Measurements from ENCODE around the gene S100A6. TPM values are rescaled to one million over a fixed set of nuclear protein-coding genes. Genes with fewer than 3 reads are reported as not detected.
A peak's percentile ranks its signal among the peaks of the same experiment; 100 is the strongest.

The S100A6 gene
- total RNA-seq, 1 experiment from 2014 or later = 1,521 TPM

- Mint-ChIP-seq H3K36me3 (ENCODE audit: insufficient read depth, unreplicated experiment) (peaks cover 27% of the 10 kb centered on the region), H3K9me3 (ENCODE audit: low read depth, unreplicated experiment) (no peaks in the 10 kb centered on the region), H3K4me3 (ENCODE audit: low read depth, unreplicated experiment) (peak overlapping the region; percentile 33), H3K27me3 (ENCODE audit: unreplicated experiment) (no peaks in the 10 kb centered on the region), H3K4me1 (ENCODE audit: low read depth, unreplicated experiment) (peaks cover 49% of the 10 kb centered on the region), H3K27ac (ENCODE audit: unreplicated experiment) (peak overlapping the region; percentile 69)
- intact Hi-C loops (cut with micrococcal nuclease; ENCODE audit: unreplicated experiment) = loop anchor here (10.0 kb wide), 1 partner anchor 466 kb away; the partner anchor contains the start of gene RAB13
- DNase-seq = no peak
- TF ChIP-seq CTCF (IDR thresholded peaks at IDR 0.05; ENCODE audit: unreplicated experiment) = no peak
- BruUV-seq (replicated peaks) = no TSS peak
- CTCF ChIA-PET = interaction anchor here (2.5 kb wide), 1 partner anchor 13 kb away, joined by 14 read pairs; no protein-coding TSS in a partner anchor
Measured at GRCh38 chr1:153519242-153519641, 16.5 kb downstream of the S100A6 start.

GRCh38 chr1:153515504-153516394 is 20.0 kb downstream of the S100A6 start:
- Mint-ChIP-seq H3K27me3 (ENCODE audit: unreplicated experiment) (no peaks in the 10 kb centered on the region), H3K36me3 (ENCODE audit: insufficient read depth, unreplicated experiment) (peaks cover 31% of the 10 kb centered on the region), H3K4me3 (ENCODE audit: low read depth, unreplicated experiment) (no peak overlapping the region), H3K4me1 (ENCODE audit: low read depth, unreplicated experiment) (peaks cover 77% of the 10 kb centered on the region), H3K9me3 (ENCODE audit: low read depth, unreplicated experiment) (no peaks in the 10 kb centered on the region), H3K27ac (ENCODE audit: unreplicated experiment) (peak overlapping the region; percentile 82)
- peak; percentile 92 for DNase-seq
- CTCF ChIA-PET = interaction anchor here (0.5 to 1.9 kb wide), 20 partner anchors 9 to 226 kb away, joined by 3 to 34 read pairs (median 4); partner anchors contain the start of genes CHTOP, INTS3, S100A13 and S100A16
- intact Hi-C loops (cut with micrococcal nuclease; ENCODE audit: unreplicated experiment) = loop anchor here (10.0 kb wide), 1 partner anchor 469 kb away; the partner anchor contains the start of gene RAB13
- TF ChIP-seq CTCF (IDR thresholded peaks at IDR 0.05; ENCODE audit: unreplicated experiment) = no peak
- no TSS peak for BruUV-seq (replicated peaks)

GRCh38 chr1:153513666-153514065 is 22.1 kb downstream of the S100A6 start:
- TF ChIP-seq CTCF (IDR thresholded peaks at IDR 0.05; ENCODE audit: unreplicated experiment) = no peak
- no TSS peak for BruUV-seq (replicated peaks)
- DNase-seq = no peak
- H3K27me3 Mint-ChIP-seq (ENCODE audit: unreplicated experiment) = no peaks in the 10 kb centered on the region
- CTCF ChIA-PET = interaction anchor here (0.6 to 1.1 kb wide), 3 partner anchors 54 to 322 kb away, joined by 3 to 5 read pairs (median 3); partner anchors contain the start of gene S100A13
- no peak overlapping the region for H3K27ac Mint-ChIP-seq (ENCODE audit: unreplicated experiment)
- intact Hi-C loops (cut with micrococcal nuclease; ENCODE audit: unreplicated experiment) = loop anchor here (5.0 to 10.0 kb wide), 2 partner anchors 159 to 471 kb away; partner anchors contain the start of genes ILF2 and RAB13
- H3K36me3 Mint-ChIP-seq (ENCODE audit: insufficient read depth, unreplicated experiment) = peaks cover 21% of the 10 kb centered on the region
- no peak overlapping the region for H3K4me3 Mint-ChIP-seq (ENCODE audit: low read depth, unreplicated experiment)
- H3K4me1 Mint-ChIP-seq (ENCODE audit: low read depth, unreplicated experiment) = peaks cover 75% of the 10 kb centered on the region
- no peaks in the 10 kb centered on the region for H3K9me3 Mint-ChIP-seq (ENCODE audit: low read depth, unreplicated experiment)

- H3K27me3 Mint-ChIP-seq (ENCODE audit: unreplicated experiment) = no peaks in the 10 kb centered on the region
- H3K36me3 Mint-ChIP-seq (ENCODE audit: insufficient read depth, unreplicated experiment) = peaks cover 18% of the 10 kb centered on the region
Measured at GRCh38 chr1:153513023-153513422, 22.8 kb downstream of the S100A6 start.

More at GRCh38 chr1:153513023-153513422, 22.8 kb downstream of the S100A6 start:
- Mint-ChIP-seq H3K27ac (ENCODE audit: unreplicated experiment) (peak overlapping the region; percentile 82), H3K9me3 (ENCODE audit: low read depth, unreplicated experiment) (no peaks in the 10 kb centered on the region), H3K4me3 (ENCODE audit: low read depth, unreplicated experiment) (no peak overlapping the region), H3K4me1 (ENCODE audit: low read depth, unreplicated experiment) (peaks cover 70% of the 10 kb centered on the region)
- CTCF ChIA-PET = interaction anchor here (0.7 to 1.1 kb wide), 2 partner anchors 55 to 114 kb away, joined by 3 read pairs; partner anchors contain the start of gene S100A13
- no peak for TF ChIP-seq CTCF (IDR thresholded peaks at IDR 0.05; ENCODE audit: unreplicated experiment)
- DNase-seq = no peak
- intact Hi-C loops (cut with micrococcal nuclease; ENCODE audit: unreplicated experiment) = loop anchor here (5.0 to 10.0 kb wide), 2 partner anchors 159 to 472 kb away; partner anchors contain the start of genes ILF2 and RAB13
- BruUV-seq (replicated peaks) = no TSS peak

Data from Calu3 (cell line).